GM12878 (cell line): ENCODE results near the gene PRMT3. TPM values are rescaled to one million over a fixed set of nuclear protein-coding genes. Genes with fewer than 3 reads are reported as not detected.

ENCODE experiments used
- ATAC-seq: fragments of 200-7000 bp; cut with Tn5 transposase; 3 replicates; pipeline ENCODE4 v1.9.1; 2020; ENCODE audit warnings: mild to moderate bottlenecking, moderate library complexity
- BruUV-seq: library from RNA; stranded (reverse); fragments of 400-500 nt; replicated peaks from 2 replicates; lab custom pipeline; 2021; lab: Mats Ljungman, UMichigan
- CTCF ChIA-PET: fragments of 300-600 bp; sonication (Branson Sonifier 250); formaldehyde crosslinking; extraction: SDS; loops from one replicate; lab custom pipeline; 2021; ENCODE audit warnings: inconsistent platforms; lab: Yijun Ruan, JAX
- POLR2A ChIA-PET: fragments of 350-600 bp; formaldehyde crosslinking; extraction: SDS; loops from one replicate; lab custom pipeline; 2021; ENCODE audit warnings: inconsistent platforms; lab: Charles Lee
- RAD21 ChIA-PET: fragments of 300-600 bp; sonication (Branson Sonifier 250); formaldehyde crosslinking; loops from one replicate; lab custom pipeline; 2023; ENCODE audit warnings: antibody characterized with exemption; ENCODE audit not compliant: unreplicated experiment; lab: Charles Lee
- SMC1A ChIA-PET: fragments of 300-600 bp; sonication (Branson Sonifier 250); formaldehyde crosslinking; loops from one replicate; lab custom pipeline; 2023; ENCODE audit not compliant: unreplicated experiment, uncharacterized antibody; lab: Charles Lee
- DNase-seq: peaks from one replicate; pipeline ENCODE4 v3.0.0-alpha.2; 2011; ENCODE audit warnings: low read depth, low spot score
- FAIRE-seq: peaks from 3 replicates; lab custom pipeline; 2011; peaks lifted over from hg19 to GRCh38; lab: Jason Lieb, UNC
- H2AFZ ChIP-seq: 2 replicates; pipeline ENCODE4 v1.6.0; 2011; ENCODE audit warnings: low read depth, low read length, control low read depth; ENCODE audit not compliant: control insufficient read depth
- H3K27ac ChIP-seq: 2 replicates; pipeline ENCODE4 v1.5.1; 2011; ENCODE audit warnings: control low read depth; ENCODE audit not compliant: control insufficient read depth, insufficient read depth
- H3K27me3 ChIP-seq, 2 experiments: replicated peaks in 1 of 2; 2 replicates each; pipeline versions ENCODE4 v1.6.0 to v1.6.1; 2011; ENCODE audit warnings: low read length in 1 of 2; ENCODE audit not compliant: control insufficient read depth in 2 of 2, insufficient read depth in 2 of 2
- H3K36me3 ChIP-seq, 2 experiments: 2 replicates each; pipeline ENCODE4 v1.5.1; 2011; ENCODE audit warnings: low read length in 1 of 2; ENCODE audit not compliant: control insufficient read depth in 2 of 2, insufficient read depth in 2 of 2
- H3K4me1 ChIP-seq: 2 replicates; pipeline ENCODE4 v1.6.1; 2011; ENCODE audit warnings: mild to moderate bottlenecking, low read length, moderate library complexity, mixed read lengths; ENCODE audit not compliant: control insufficient read depth, insufficient read depth
- H3K4me2 ChIP-seq: 2 replicates; pipeline ENCODE4 v1.6.0; 2011; ENCODE audit warnings: control low read depth; ENCODE audit not compliant: control insufficient read depth, insufficient read depth
- H3K4me3 ChIP-seq: fragments of 200-600 bp; sonication (generic); 2 replicates; pipeline ENCODE4 v1.5.1; 2016
- H3K79me2 ChIP-seq: 2 replicates; pipeline ENCODE4 v1.6.0; 2011; ENCODE audit warnings: low read length; ENCODE audit not compliant: control insufficient read depth, insufficient read depth
- H3K9ac ChIP-seq: 2 replicates; pipeline ENCODE4 v1.8.0; 2011; ENCODE audit warnings: low read length, control low read depth, mixed read lengths; ENCODE audit not compliant: control insufficient read depth, insufficient read depth
- H3K9me3 ChIP-seq: replicated peaks from 3 replicates; pipeline ENCODE4 v1.5.1; 2011; ENCODE audit warnings: mild to moderate bottlenecking, low read length; ENCODE audit not compliant: control insufficient read depth, insufficient read depth
- H4K20me1 ChIP-seq: 2 replicates; pipeline ENCODE4 v1.6.0; 2011; ENCODE audit not compliant: control insufficient read depth, insufficient read depth
- CREM ChIP-seq: IDR thresholded peaks from 2 replicates; pipeline ENCODE4 v1.6.1; 2014; ENCODE audit warnings: antibody characterized with exemption, low read depth
- ETV6 ChIP-seq, 2 experiments: fragments of 450-650 bp in 1 of 2; IDR thresholded peaks in 1 of 2; conservative IDR thresholded peaks in 1 of 2; 2 replicates each; pipeline ENCODE4 v1.6.1; 2014; ENCODE audit warnings: antibody characterized with exemption in 1 of 2, borderline replicate concordance in 1 of 2, low read depth in 1 of 2, mild to moderate bottlenecking in 1 of 2, moderate library complexity in 1 of 2
- FOXK2 ChIP-seq: fragments of 450-650 bp; IDR thresholded peaks from 2 replicates; pipeline ENCODE4 v1.6.1; 2017; ENCODE audit warnings: mild to moderate bottlenecking, moderate library complexity
- FOXM1 ChIP-seq: IDR thresholded peaks from 2 replicates; pipeline ENCODE4 v1.6.1; 2012; ENCODE audit warnings: low read depth, mild to moderate bottlenecking, inconsistent platforms, low read length, moderate library complexity
- KDM1A ChIP-seq: fragments of 200-600 bp; sonication (generic); IDR thresholded peaks from 2 replicates; pipeline ENCODE4 v1.6.1; 2016; ENCODE audit warnings: borderline replicate concordance
- LARP7 ChIP-seq: fragments of 450-650 bp; IDR thresholded peaks from 2 replicates; pipeline ENCODE4 v1.6.1; 2017; ENCODE audit warnings: mild to moderate bottlenecking
- MEF2A ChIP-seq: IDR thresholded peaks from 2 replicates; pipeline ENCODE4 v1.6.1; 2011; ENCODE audit warnings: low read depth, mild to moderate bottlenecking, low read length, moderate library complexity; ENCODE audit not compliant: insufficient read depth
- RAD21 ChIP-seq: IDR thresholded peaks from 2 replicates; pipeline ENCODE4 v1.6.1; 2011; ENCODE audit warnings: mild to moderate bottlenecking, low read depth, low read length, moderate library complexity; ENCODE audit not compliant: insufficient read depth
- SIX5 ChIP-seq: IDR thresholded peaks from 2 replicates; pipeline ENCODE4 v1.6.1; 2011; ENCODE audit warnings: mild to moderate bottlenecking, low read depth, low read length, moderate library complexity; ENCODE audit not compliant: severe bottlenecking
- SMAD1 ChIP-seq: fragments of 450-650 bp; IDR thresholded peaks from 2 replicates; pipeline ENCODE4 v1.6.1; 2018; ENCODE audit warnings: mild to moderate bottlenecking, low read depth; ENCODE audit not compliant: partially characterized antibody
- SP1 ChIP-seq: IDR thresholded peaks from one replicate; pipeline ENCODE4 v1.6.1; 2011; ENCODE audit warnings: low read depth, low read length
- SREBF1 ChIP-seq: IDR thresholded peaks from 2 replicates; pipeline ENCODE4 v1.6.1; 2012; ENCODE audit warnings: mild to moderate bottlenecking, low read length
- TBL1XR1 ChIP-seq: IDR thresholded peaks from 2 replicates; pipeline ENCODE4 v1.6.1; 2012; ENCODE audit warnings: low read depth, low read length, improper control_type of control experiment
- ZNF274 ChIP-seq: IDR thresholded peaks from one replicate; pipeline ENCODE4 v1.8.0; 2011; ENCODE audit not compliant: insufficient read length, insufficient read depth
- WGBS: methylation state at CpG from one replicate; pipeline ENCODE4 v1.1.6; 2016; ENCODE audit warnings: low lambda C conversion rate; ENCODE audit not compliant: insufficient replicate concordance, insufficient coverage; ENCODE audit errors: missing lambda C conversion rate; 5-methylcytosine and 5-hydroxymethylcytosine counted together
- in situ Hi-C: fragments of 300-500 bp; cut with MboI; formaldehyde crosslinking; loops from 9 replicates; pipeline ENCODE4 v1.14.3; 2018; ENCODE audit warnings: mixed read lengths
- intact Hi-C: fragments of 100-400 bp; cut with micrococcal nuclease; formaldehyde crosslinking; loops from one replicate; pipeline ENCODE4 v1.14.2; 2022; ENCODE audit not compliant: unreplicated experiment
- polyA plus RNA-seq, 11 experiments: library from polyadenylated mRNA; depleted of rRNA in 4 of 11; unstranded in 6 of 11; stranded (reverse) in 5 of 11; fragments of >200 nt; fragmentation: Nextera tagmentation in 4 of 11; fragmentation: Illumina TruSeq in 1 of 11; extraction: Ambion mirVana in 4 of 11; extraction: Trizol in 1 of 11; gene quantifications; 1 replicate in 1 of 11; 2 replicates in 10 of 11; pipeline versions ENCODE4 v1.2.1 to v1.2.3, GENCODE V29; 2011 to 2016; ENCODE audit warnings: inconsistent platforms in 2 of 11, missing spikeins in 2 of 11, low read depth in 1 of 11
- total RNA-seq, 4 experiments: library from RNA; depleted of rRNA in 3 of 4; stranded (reverse); fragments of >200 nt in 3 of 4; fragmentation: Illumina TruSeq in 1 of 4; extraction: Trizol in 1 of 4; gene quantifications; 2 replicates each; pipeline versions ENCODE4 v1.2.1 to v1.2.3, GENCODE V29; 2013 to 2021
- TF ChIP-seq, protein P1 (sequence below): fragments of 450-650 bp; IDR thresholded peaks from 2 replicates; pipeline ENCODE4 v1.6.1; 2016; ENCODE audit warnings: mild to moderate bottlenecking
- TF ChIP-seq, protein P2 (sequence below): fragments of 450-650 bp; IDR thresholded peaks from 2 replicates; pipeline ENCODE4 v1.6.1; 2014; ENCODE audit warnings: mild to moderate bottlenecking
- TF ChIP-seq, protein P3 (sequence below): fragments of 150-350 bp; IDR thresholded peaks from 2 replicates; pipeline ENCODE4 v1.6.1; 2016; ENCODE audit warnings: low read depth, low read length
- TF ChIP-seq, protein P4 (sequence below): IDR thresholded peaks from 2 replicates; pipeline ENCODE4 v1.6.1; 2012; ENCODE audit warnings: low read depth, low read length, improper control_type of control experiment

Gene PRMT3
- total and polyA plus RNA-seq, 10 of the 15 experiments (the other 5 are each of a cell fraction or from before 2014, with no cell fraction given): 13.9 to 52.1 (median 27.7) TPM

DNA sequence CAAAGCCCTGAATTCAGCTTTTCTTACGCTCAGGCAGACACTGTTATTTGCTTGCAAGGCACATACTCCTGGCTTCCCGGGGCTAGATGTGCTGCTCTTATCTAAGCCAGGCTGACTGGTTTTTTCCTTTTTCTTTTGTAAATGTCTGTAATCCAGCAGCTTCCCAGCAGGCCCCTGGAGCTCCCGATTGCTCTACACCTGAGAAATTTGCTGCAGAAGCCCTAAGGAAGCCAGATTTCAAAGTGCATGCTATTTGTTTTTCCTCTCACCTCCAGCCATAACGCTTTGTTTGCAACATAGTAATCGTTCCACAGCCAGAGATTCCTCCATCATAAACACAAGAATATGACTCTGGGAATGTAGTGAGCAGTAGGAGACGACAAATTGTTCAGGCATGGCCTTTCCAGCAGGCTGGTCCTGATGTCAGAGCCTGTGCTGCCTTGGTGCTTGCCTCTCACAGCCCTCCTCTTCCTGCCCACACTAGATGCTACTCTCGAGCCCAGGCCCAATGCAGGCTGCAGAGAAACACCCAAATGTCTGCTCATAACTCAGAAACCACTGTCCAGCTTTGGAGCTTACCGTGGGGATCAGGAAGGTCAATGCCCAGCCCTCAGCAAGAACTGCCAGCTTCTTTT is 157.2 kb downstream of the PRMT3 start (continued):
- TF ChIP-seq FOXK2 (no peak), SP1 (no peak), ETV6 (conservative IDR thresholded peaks at IDR 0.05 in 1 of 2, IDR thresholded peaks at IDR 0.05 in 1 of 2; ENCODE audit: borderline replicate concordance in 1 of 2, low read depth in 1 of 2) (no peak), MEF2A (no peak), ZNF274 (no peak), FOXM1 (no peak), KDM1A (no peak), TBL1XR1 (no peak)
- TF ChIP-seq, protein P1, sequence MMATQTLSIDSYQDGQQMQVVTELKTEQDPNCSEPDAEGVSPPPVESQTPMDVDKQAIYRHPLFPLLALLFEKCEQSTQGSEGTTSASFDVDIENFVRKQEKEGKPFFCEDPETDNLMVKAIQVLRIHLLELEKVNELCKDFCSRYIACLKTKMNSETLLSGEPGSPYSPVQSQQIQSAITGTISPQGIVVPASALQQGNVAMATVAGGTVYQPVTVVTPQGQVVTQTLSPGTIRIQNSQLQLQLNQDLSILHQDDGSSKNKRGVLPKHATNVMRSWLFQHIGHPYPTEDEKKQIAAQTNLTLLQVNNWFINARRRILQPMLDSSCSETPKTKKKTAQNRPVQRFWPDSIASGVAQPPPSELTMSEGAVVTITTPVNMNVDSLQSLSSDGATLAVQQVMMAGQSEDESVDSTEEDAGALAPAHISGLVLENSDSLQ: no peak

DNA sequence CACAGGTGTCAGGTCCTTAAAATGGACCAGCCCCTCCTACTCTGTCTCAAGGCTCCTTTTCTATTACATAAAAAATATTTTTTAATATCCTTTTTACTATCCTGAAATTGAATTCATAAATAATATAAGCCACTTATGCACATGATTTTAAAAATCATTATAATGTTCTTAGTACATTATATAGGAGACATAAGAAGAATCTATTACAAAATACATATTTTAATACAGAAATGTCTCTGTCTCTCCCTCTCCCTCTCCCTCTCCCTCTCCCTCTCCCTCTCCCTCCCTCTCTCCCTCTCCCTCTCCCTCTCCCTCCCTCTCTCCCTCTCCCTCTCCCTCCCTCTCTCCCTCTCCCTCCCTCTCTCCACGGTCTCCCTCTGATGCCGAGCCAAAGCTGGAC is 159.9 kb downstream of the PRMT3 start:
- ATAC-seq (no peak), FAIRE-seq (no peak)
- no CpG with 5 or more reads among the region's 2 CpGs for whole genome bisulfite sequencing
- TF ChIP-seq, protein P2, sequence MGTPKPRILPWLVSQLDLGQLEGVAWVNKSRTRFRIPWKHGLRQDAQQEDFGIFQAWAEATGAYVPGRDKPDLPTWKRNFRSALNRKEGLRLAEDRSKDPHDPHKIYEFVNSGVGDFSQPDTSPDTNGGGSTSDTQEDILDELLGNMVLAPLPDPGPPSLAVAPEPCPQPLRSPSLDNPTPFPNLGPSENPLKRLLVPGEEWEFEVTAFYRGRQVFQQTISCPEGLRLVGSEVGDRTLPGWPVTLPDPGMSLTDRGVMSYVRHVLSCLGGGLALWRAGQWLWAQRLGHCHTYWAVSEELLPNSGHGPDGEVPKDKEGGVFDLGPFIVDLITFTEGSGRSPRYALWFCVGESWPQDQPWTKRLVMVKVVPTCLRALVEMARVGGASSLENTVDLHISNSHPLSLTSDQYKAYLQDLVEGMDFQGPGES: no peak
- TF ChIP-seq RAD21: no peak
- TF ChIP-seq CREM: no peak
- no peak for TF ChIP-seq LARP7
- TF ChIP-seq, protein P3, sequence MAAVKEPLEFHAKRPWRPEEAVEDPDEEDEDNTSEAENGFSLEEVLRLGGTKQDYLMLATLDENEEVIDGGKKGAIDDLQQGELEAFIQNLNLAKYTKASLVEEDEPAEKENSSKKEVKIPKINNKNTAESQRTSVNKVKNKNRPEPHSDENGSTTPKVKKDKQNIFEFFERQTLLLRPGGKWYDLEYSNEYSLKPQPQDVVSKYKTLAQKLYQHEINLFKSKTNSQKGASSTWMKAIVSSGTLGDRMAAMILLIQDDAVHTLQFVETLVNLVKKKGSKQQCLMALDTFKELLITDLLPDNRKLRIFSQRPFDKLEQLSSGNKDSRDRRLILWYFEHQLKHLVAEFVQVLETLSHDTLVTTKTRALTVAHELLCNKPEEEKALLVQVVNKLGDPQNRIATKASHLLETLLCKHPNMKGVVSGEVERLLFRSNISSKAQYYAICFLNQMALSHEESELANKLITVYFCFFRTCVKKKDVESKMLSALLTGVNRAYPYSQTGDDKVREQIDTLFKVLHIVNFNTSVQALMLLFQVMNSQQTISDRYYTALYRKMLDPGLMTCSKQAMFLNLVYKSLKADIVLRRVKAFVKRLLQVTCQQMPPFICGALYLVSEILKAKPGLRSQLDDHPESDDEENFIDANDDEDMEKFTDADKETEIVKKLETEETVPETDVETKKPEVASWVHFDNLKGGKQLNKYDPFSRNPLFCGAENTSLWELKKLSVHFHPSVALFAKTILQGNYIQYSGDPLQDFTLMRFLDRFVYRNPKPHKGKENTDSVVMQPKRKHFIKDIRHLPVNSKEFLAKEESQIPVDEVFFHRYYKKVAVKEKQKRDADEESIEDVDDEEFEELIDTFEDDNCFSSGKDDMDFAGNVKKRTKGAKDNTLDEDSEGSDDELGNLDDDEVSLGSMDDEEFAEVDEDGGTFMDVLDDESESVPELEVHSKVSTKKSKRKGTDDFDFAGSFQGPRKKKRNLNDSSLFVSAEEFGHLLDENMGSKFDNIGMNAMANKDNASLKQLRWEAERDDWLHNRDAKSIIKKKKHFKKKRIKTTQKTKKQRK: no peak
- no peak for TF ChIP-seq SREBF1
- TF ChIP-seq SMAD1: no peak
- no peak for TF ChIP-seq SIX5
- TF ChIP-seq, protein P4, sequence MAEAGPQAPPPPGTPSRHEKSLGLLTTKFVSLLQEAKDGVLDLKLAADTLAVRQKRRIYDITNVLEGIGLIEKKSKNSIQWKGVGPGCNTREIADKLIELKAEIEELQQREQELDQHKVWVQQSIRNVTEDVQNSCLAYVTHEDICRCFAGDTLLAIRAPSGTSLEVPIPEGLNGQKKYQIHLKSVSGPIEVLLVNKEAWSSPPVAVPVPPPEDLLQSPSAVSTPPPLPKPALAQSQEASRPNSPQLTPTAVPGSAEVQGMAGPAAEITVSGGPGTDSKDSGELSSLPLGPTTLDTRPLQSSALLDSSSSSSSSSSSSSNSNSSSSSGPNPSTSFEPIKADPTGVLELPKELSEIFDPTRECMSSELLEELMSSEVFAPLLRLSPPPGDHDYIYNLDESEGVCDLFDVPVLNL: no peak

More for the DNA sequence above, 159.9 kb downstream of the PRMT3 start:
- Histone ChIP-seq H3K9ac (no peak overlapping the region), H2AFZ (no peak overlapping the region), H3K36me3 (no peaks in the 10 kb centered on the region), H3K79me2 (no peaks in the 10 kb centered on the region), H3K9me3 (no peaks in the 10 kb centered on the region), H3K4me2 (no peak overlapping the region), H4K20me1 (no peaks in the 10 kb centered on the region), H3K4me3 (no peak overlapping the region), H3K4me1 (no peaks in the 10 kb centered on the region), H3K27me3 (no peaks in the 10 kb centered on the region), H3K27ac (no peak overlapping the region)
- intact Hi-C loops: no loop called here
- POLR2A ChIA-PET: no interaction called here
- SMC1A ChIA-PET: no interaction called here
- CTCF ChIA-PET: no interaction called here
- no TSS peak for BruUV-seq
- RAD21 ChIA-PET: no interaction called here
- DNase-seq: no peak
- in situ Hi-C loops: no loop called here
